Peyer's patch (tissue), 4 donors: ENCODE measurements around the gene CTPS2. TPM values are rescaled to one million over a fixed set of nuclear protein-coding genes. Genes with fewer than 3 reads are reported as not detected.
"Not testable (repeated sequence)": the region's sequence is repeated elsewhere in the genome, so short reads cannot be mapped to it uniquely, and the experiment has no call there.

Experiments
- DNase-seq, 3 donors: peaks; one replicate each; pipeline ENCODE4 v3.0.0-alpha.2; 2017 to 2019
- H3K27ac ChIP-seq, 4 donors: fragments of 200-600 bp; sonication (generic); one replicate each; pipeline ENCODE4 v1.5.1; 2016 to 2019
- H3K27me3 ChIP-seq, 2 donors: fragments of 200-600 bp; sonication (generic); one replicate each; pipeline ENCODE4 v1.5.1; 2019
- H3K36me3 ChIP-seq, 3 donors: fragments of 200-600 bp; sonication (generic); one replicate each; pipeline ENCODE4 v1.5.1; 2016 to 2019
- H3K4me1 ChIP-seq, 4 donors: fragments of 200-600 bp; sonication (generic); one replicate each; pipeline ENCODE4 v1.5.1; 2016 to 2019
- H3K4me3 ChIP-seq, 4 donors: fragments of 200-600 bp; sonication (generic); 1 replicate in 3 of 4; 2 replicates in 1 of 4; pipeline ENCODE4 v1.5.1; 2016 to 2019; ENCODE audit warnings: mild to moderate bottlenecking in 1 of 4
- H3K9me3 ChIP-seq, 4 donors: fragments of 200-600 bp; sonication (generic); one replicate each; pipeline ENCODE4 v1.5.1; 2016 to 2019; ENCODE audit warnings: mild to moderate bottlenecking in 1 of 4
- POLR2A ChIP-seq, 2 donors: fragments of 450-650 bp; IDR thresholded peaks; one replicate each; pipeline ENCODE4 v1.5.1; 2017; ENCODE audit warnings: antibody characterized with exemption in 2 of 2, mild to moderate bottlenecking in 2 of 2, moderate library complexity in 2 of 2
- total RNA-seq, 4 donors: library from RNA; depleted of rRNA; stranded (reverse); fragments of >200 nt; gene quantifications; one replicate each; pipeline ENCODE4 v1.1.0, GENCODE V29; 2016
- TF ChIP-seq, protein P1 (sequence below), 6 experiments: fragments of 450-650 bp in 4 of 6; fragments of 200-600 bp in 2 of 6; sonication (generic) in 1 of 6; IDR thresholded peaks; one replicate each; pipeline ENCODE4 v1.5.1; 2017 to 2019; ENCODE audit warnings: antibody characterized with exemption in 6 of 6, mild to moderate bottlenecking in 3 of 6, moderate library complexity in 1 of 6

Gene CTPS2
- total RNA-seq, 4 donors from 2014 or later: 16.5 to 35.1 (median 23.9) TPM

DNA sequence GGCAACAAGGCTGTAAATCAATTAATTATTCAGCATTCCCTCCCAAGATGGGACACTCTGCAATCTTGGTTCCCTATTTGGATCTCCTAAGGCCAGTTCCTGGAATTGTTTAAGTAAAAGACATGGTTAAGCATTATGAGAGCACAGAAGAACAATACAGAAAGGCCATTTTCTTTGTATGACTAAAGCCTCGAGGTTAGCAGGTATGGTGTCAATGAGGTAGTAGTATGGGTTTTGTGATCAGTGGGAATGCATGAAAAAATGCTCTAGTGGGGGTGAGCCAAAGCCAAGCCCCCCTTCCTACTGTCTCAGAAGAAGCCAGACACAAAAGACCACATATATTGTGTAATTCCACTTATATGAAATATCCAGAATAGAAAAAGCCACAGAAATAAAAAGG lies 124.2 kb downstream of the CTPS2 start:
- TF ChIP-seq POLR2A (IDR thresholded peaks at IDR 0.05): no peak
- TF ChIP-seq, protein P1, sequence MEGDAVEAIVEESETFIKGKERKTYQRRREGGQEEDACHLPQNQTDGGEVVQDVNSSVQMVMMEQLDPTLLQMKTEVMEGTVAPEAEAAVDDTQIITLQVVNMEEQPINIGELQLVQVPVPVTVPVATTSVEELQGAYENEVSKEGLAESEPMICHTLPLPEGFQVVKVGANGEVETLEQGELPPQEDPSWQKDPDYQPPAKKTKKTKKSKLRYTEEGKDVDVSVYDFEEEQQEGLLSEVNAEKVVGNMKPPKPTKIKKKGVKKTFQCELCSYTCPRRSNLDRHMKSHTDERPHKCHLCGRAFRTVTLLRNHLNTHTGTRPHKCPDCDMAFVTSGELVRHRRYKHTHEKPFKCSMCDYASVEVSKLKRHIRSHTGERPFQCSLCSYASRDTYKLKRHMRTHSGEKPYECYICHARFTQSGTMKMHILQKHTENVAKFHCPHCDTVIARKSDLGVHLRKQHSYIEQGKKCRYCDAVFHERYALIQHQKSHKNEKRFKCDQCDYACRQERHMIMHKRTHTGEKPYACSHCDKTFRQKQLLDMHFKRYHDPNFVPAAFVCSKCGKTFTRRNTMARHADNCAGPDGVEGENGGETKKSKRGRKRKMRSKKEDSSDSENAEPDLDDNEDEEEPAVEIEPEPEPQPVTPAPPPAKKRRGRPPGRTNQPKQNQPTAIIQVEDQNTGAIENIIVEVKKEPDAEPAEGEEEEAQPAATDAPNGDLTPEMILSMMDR (IDR thresholded peaks at IDR 0.05): no peak
- Histone ChIP-seq H3K9me3 (no peaks in the 10 kb centered on the region), H3K27me3 (no peaks in the 10 kb centered on the region), H3K36me3 (no peaks in the 10 kb centered on the region), H3K4me3 (no peak overlapping the region), H3K27ac (no peak overlapping the region), H3K4me1 (no peaks in the 10 kb centered on the region)
- no peak for DNase-seq

DNA sequence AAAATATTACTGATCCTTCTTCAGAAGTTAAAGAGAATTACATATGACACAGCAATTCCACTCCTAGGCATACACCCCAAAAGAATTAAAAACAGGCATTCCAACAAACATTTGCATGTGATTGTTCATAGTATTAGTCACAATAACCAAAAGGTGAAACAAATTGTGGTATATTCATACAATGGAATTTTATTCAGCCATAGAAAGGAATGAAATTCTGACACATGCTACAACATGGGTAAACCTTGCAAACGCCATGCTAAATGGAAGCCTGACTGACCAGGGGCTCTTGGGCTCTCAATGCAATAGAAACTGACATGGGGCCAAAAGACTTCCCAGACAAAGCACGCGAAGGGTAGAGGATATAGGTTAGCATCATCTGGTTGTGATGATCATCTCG lies 124.6 kb downstream of the CTPS2 start:
- no peak overlapping the region for H3K27ac ChIP-seq
- no peak for DNase-seq
- H3K9me3 ChIP-seq: no peaks in the 10 kb centered on the region
- H3K36me3 ChIP-seq: no peaks in the 10 kb centered on the region
- H3K4me1 ChIP-seq: no peaks in the 10 kb centered on the region
- no peaks in the 10 kb centered on the region for H3K27me3 ChIP-seq
- TF ChIP-seq, protein P1 (IDR thresholded peaks at IDR 0.05): no peak
- TF ChIP-seq POLR2A (IDR thresholded peaks at IDR 0.05): no peak
- H3K4me3 ChIP-seq: no peak overlapping the region

DNA sequence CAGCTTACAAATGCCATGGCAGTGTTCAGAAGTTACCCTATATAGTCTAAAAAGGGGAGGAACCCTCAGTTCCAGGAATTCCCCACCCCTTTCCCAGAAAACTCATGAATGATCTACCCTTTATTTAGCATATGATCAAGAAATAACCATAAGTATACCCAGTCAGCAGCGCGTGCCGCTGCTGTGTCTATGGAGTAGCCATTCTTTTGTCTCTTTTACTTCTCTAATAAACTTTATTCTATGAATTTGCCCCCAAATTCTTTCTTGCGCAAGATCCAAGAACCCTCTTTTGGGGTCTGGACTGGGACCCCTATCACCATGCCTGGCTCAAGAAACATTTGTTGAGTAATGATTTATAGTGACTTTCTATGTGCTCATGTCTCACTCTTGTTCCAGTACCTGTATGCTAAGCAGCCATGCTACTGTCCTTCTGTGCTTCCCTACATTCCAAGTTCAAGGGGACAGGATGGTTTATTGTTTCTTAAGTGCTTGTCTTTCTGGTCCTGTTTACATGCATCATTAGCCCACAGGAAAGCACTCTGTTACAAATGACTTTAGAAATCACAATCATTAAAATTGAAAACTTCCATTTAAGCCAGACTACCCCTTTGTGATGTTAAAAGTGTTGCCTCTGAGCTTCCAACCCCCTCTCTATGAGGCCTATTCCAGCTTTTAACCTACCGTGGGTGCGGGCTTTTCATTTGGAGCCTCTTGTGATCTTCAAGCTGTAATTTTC lies 125.9 kb downstream of the CTPS2 start:
- no peak for DNase-seq
- Histone ChIP-seq H3K4me1 (no peaks in the 10 kb centered on the region), H3K36me3 (no peaks in the 10 kb centered on the region), H3K9me3 (no peaks in the 10 kb centered on the region), H3K27me3 (no peaks in the 10 kb centered on the region), H3K4me3 (no peak overlapping the region), H3K27ac (no peak overlapping the region)
- TF ChIP-seq, protein P1 (IDR thresholded peaks at IDR 0.05): no peak
- TF ChIP-seq POLR2A (IDR thresholded peaks at IDR 0.05): no peak

DNA sequence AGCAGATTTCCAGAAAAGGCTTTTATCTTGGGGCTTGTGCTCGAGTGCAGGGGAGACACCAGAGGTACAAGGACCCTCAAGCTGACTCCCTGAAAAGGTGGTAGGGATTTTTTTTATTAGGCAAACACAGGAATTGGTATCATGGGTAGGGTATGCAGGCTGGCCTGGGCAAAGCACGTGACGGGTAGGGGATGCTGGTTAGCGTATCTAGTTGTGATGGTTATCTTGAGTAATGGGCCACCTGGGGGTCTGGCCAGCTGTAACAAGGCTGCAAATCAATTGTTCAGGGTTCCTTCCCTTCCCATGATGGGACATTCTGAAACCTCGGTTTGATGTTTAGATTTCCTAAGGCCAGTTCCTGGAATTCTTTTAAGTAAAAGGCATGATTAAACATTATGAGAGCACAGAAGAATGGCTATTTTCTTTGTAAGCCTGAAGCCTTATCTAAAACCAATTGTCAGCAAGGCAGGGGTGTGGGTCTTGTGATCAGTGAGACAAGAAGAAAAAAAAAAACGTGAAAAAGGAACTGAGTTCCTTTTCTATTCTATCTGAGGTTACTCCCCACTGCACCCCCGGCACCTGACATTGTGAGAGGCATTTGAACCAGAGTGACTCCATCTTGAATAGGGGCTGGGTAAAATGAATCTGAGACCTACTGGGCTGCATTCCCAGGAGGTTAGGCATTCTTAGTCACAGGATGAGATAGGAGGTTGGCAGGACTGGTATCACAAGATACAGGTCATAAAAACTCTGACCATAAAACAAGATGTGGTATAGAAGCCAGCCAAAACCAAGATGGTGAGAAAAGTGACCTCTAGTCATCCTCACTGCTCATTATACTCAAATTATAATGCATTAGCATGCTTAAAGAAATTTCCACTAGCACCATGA lies 126.7 kb downstream of the CTPS2 start:
- Histone ChIP-seq H3K27me3 (no peaks in the 10 kb centered on the region), H3K4me3 (no peak overlapping the region), H3K27ac (no peak overlapping the region), H3K4me1 (no peaks in the 10 kb centered on the region), H3K36me3 (no peaks in the 10 kb centered on the region), H3K9me3 (no peaks in the 10 kb centered on the region)
- no peak for TF ChIP-seq POLR2A (IDR thresholded peaks at IDR 0.05)
- TF ChIP-seq, protein P1 (IDR thresholded peaks at IDR 0.05): no peak
- no peak for DNase-seq

DNA sequence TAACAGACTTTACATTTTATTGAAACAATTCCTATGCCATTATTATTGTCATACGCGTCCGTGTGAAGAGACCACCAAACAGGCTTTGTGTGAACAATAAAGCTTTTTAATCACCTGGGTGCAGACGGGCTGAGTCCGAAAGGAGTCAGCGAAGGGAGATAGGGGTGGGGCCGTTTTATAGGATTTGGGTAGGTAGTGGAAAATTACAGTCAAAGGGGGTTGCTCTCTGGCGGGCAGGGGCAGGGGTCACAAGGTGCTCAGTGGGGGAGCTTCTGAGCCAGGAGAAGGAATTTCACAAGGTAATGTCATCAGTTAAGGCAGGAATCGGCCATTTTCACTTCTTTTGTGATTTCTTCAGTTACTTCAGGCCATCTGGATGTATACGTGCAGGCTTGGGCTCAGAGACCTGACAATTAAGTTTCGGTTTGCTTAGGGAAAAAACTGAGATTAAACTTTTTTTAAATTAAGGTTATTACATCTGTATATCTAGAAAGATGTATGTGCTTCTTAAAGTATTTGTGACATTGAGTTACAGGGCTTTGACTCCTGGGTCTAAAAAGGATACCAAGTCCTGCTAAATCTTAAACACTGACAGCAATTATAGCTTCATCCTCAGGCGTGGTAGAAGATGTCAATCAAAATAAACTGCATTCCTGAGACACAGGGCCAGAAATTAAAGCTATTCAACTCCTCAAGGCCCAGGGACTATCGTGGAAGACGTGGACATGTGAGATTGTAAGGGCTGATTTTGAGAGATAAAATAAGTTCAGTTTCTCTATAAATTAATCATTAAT lies 132.3 kb downstream of the CTPS2 start:
- not testable (repeated sequence) for H3K27me3 ChIP-seq, H3K36me3 ChIP-seq, H3K9me3 ChIP-seq, H3K27ac ChIP-seq, DNase-seq, H3K4me1 ChIP-seq, H3K4me3 ChIP-seq
